GM19099 (cell line): Measurements from ENCODE around the gene SLC17A4.

ENCODE experiments used
- POLR2A ChIP-seq: IDR thresholded peaks from 3 replicates; pipeline ENCODE4 v1.6.1; 2011; ENCODE audit warnings: low read depth; ENCODE audit not compliant: insufficient read length; ENCODE audit errors: extremely low read depth

The SLC17A4 gene

GRCh38 chr6:25777031-25777430, 22.5 kb downstream of the SLC17A4 start:
- no peak for TF ChIP-seq POLR2A

GRCh38 chr6:25777856-25778649, 23.5 kb downstream of the SLC17A4 start:
- no peak for TF ChIP-seq POLR2A

- TF ChIP-seq POLR2A = no peak
Observed at GRCh38 chr6:25781134-25781533, 26.6 kb downstream of the SLC17A4 start.

- no peak for TF ChIP-seq POLR2A
Observed at GRCh38 chr6:25787428-25787827, 32.9 kb downstream of the SLC17A4 start.

GRCh38 chr6:25788305-25788922, 33.9 kb downstream of the SLC17A4 start:
- TF ChIP-seq POLR2A = no peak

GRCh38 chr6:25789475-25789874, 34.9 kb downstream of the SLC17A4 start:
- no peak for TF ChIP-seq POLR2A

- no peak for TF ChIP-seq POLR2A
Observed at GRCh38 chr6:25792016-25792415, 37.5 kb downstream of the SLC17A4 start.

GRCh38 chr6:25793970-25794369, 39.4 kb downstream of the SLC17A4 start:
- no peak for TF ChIP-seq POLR2A

GRCh38 chr6:25794784-25795183, 40.2 kb downstream of the SLC17A4 start:
- TF ChIP-seq POLR2A = no peak

GRCh38 chr6:25801436-25801835, 46.9 kb downstream of the SLC17A4 start:
- no peak for TF ChIP-seq POLR2A

GRCh38 chr6:25804804-25805203, 50.3 kb downstream of the SLC17A4 start:
- TF ChIP-seq POLR2A = no peak

GRCh38 chr6:25815194-25815593, 60.7 kb downstream of the SLC17A4 start:
- TF ChIP-seq POLR2A = no peak

GRCh38 chr6:25816252-25816651, 61.7 kb downstream of the SLC17A4 start:
- TF ChIP-seq POLR2A = no peak

GRCh38 chr6:25821341-25821740, 66.8 kb downstream of the SLC17A4 start:
- TF ChIP-seq POLR2A = no peak

- TF ChIP-seq POLR2A = no peak
Observed at GRCh38 chr6:25829375-25829774, 74.8 kb downstream of the SLC17A4 start.

- TF ChIP-seq POLR2A = no peak
Observed at GRCh38 chr6:25830458-25830857, 75.9 kb downstream of the SLC17A4 start.
